ENCODE data around the gene GNAI1.

Gene GNAI1

DNA sequence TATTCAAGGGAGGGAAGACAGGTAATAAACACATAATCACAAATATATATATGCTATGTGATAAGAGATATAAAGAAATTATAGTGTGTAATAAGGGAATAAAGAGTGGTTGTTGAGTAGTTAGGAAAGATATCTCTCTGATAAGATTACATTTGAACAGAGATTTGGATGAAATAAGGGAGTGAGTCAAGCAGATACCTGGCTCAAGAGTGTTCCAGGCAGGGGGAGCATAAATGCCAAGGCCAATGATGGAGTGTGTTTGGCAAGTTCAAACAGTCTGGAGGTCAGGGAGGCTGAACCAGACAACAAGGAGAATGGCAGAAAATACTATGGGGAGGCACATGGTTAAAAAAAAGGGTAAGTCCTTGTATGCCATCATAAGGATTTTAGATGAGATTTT, 4.8 kb upstream of the GNAI1 start:
- no peak for DNase-seq (ENCODE audit: low spot score)
- ChIA-PET POLR2A (ENCODE audit: low non-redundant PET) (no interaction called here), CTCF (no interaction called here)
- no peak overlapping the region for H3K27ac ChIP-seq
- TF ChIP-seq, protein P1, sequence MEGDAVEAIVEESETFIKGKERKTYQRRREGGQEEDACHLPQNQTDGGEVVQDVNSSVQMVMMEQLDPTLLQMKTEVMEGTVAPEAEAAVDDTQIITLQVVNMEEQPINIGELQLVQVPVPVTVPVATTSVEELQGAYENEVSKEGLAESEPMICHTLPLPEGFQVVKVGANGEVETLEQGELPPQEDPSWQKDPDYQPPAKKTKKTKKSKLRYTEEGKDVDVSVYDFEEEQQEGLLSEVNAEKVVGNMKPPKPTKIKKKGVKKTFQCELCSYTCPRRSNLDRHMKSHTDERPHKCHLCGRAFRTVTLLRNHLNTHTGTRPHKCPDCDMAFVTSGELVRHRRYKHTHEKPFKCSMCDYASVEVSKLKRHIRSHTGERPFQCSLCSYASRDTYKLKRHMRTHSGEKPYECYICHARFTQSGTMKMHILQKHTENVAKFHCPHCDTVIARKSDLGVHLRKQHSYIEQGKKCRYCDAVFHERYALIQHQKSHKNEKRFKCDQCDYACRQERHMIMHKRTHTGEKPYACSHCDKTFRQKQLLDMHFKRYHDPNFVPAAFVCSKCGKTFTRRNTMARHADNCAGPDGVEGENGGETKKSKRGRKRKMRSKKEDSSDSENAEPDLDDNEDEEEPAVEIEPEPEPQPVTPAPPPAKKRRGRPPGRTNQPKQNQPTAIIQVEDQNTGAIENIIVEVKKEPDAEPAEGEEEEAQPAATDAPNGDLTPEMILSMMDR (conservative IDR thresholded peaks at IDR 0.05; ENCODE audit: low read depth) = no peak

DNA sequence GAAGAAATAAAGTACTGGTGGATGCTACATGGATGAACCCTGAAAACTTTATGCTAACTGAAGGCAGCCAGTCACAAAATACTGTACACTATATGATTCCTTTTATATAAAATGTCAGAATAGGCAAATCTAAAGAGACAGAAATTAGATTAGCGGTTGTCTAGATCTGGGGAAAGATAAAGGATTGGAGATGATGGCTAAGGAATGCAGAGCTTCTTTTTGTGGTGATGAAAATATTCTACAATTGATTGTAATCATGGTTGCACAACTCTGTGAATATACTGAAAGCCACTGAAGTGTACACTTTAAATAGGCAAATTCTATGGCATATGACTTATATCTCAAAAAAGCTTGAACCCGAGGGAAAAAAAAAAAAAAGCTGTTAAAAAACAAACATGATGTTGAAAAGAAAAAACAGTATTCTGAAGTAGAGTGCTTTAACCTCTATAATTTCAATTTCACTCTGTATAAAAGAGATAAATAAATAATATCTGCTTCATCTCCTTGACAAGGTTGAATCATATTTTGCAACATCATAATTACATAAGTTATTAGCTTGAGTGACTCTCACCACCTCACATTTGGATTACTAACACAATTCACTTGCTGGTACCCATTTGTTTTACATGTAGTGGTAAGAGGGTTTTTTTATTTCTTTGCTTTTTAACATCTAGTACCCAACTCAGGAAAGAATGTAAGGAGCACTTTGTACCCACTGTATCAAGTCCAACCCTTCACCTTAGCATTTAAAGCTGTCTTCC, 2.8 kb upstream of the GNAI1 start:
- POLR2A ChIA-PET (ENCODE audit: low non-redundant PET) = no interaction called here
- TF ChIP-seq, protein P1 (conservative IDR thresholded peaks at IDR 0.05; ENCODE audit: low read depth) = no peak
- no peak for DNase-seq (ENCODE audit: low spot score)
- CTCF ChIA-PET = interaction anchor here (0.5 to 0.7 kb wide), 2 partner anchors 296 to 533 kb away, joined by 3 read pairs; no protein-coding TSS in a partner anchor
- no peak overlapping the region for H3K27ac ChIP-seq

DNA sequence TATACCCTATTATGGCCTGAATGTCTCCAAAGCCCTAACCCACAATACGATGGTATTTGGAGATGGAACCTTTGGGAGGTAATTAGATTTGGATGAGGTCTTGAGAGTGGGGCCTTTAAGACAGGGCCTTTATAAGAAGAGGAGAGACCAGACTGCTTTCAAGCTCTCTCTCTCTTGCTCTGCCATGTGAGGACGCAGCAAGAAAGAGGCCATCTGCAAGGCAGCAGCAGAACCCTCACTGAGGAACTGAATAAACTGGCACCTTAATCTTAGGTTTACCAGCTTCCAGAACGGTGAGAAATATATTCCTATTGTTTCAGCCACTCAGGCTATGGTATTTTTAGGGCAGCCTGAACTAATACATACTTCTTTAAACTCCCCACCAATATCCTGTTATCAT, 2.0 kb upstream of the GNAI1 start:
- CTCF ChIA-PET = interaction anchor here (0.7 kb wide), 1 partner anchor 295 kb away, joined by 3 read pairs; no protein-coding TSS in a partner anchor
- POLR2A ChIA-PET (ENCODE audit: low non-redundant PET) = no interaction called here
- no peak for DNase-seq (ENCODE audit: low spot score)
- no peak overlapping the region for H3K27ac ChIP-seq
- TF ChIP-seq, protein P1 (conservative IDR thresholded peaks at IDR 0.05; ENCODE audit: low read depth) = no peak

DNA sequence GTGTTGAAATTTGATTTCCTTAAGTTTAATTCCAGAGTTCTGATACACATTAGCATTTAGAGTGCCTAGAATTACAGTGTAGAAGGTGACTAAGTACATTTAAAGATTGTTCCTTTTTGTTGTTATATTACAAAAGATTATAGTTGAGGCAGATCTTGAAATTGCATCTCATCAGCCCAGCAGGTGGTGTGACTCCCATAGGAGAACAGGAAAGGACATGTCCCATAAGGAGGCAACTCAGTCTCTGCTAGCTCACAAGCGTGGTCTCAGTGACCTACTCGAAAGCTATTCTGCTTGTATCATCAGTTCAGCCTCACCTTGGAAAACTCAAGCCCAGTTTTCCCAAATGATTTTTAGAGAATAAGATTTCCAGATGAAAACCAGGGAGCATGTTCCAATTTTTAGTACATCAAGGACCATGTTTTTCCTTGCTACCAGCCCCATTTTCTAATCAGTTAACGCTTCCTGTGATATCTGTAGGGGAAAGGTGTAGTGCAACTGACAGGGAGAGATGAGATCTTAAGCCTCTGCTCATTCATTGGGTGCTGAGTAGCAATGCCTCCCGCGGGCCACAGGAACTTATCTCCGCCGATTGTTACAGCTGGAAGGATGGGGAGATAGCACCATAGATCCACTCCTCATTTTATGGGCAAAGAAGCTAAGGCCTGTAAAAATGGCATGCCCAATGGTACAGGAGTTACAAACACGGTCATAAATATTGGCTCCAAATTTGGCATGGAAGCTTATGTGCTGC, 1.1 kb upstream of the GNAI1 start:
- POLR2A ChIA-PET (ENCODE audit: low non-redundant PET) = interaction anchor here (0.7 kb wide), 1 partner anchor 217 kb away, joined by 3 read pairs; no protein-coding TSS in a partner anchor
- DNase-seq (ENCODE audit: low spot score) = peak; percentile 38
- peak overlapping the region; percentile 98 for H3K27ac ChIP-seq
- CTCF ChIA-PET = interaction anchor here (0.6 to 1.2 kb wide), 7 partner anchors 13 to 259 kb away, joined by 3 to 5 read pairs (median 4); no protein-coding TSS in a partner anchor
- TF ChIP-seq, protein P1 (conservative IDR thresholded peaks at IDR 0.05; ENCODE audit: low read depth) = no peak

DNA sequence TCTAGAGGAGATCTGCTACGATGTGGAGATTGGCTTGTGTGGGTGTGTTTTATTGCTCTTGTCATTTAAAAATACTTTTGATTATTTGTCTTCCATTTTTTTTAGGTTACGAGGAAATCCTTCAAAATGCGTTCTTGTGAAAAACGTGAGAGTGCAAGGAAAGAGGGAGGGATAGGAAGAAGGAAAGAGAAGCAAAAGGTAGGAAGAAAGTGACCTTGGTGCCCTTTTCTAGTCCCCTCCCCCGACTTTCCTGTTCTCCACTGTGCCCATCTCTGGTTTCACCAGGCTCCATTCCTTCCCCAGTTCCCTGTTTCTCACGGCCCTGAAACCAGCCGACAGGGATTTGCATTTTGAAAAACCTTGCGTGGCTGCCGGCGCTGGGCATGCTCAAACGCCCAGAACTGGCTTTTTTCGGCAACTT, 506 bp upstream of the GNAI1 start:
- DNase-seq (ENCODE audit: low spot score) = no peak
- POLR2A ChIA-PET (ENCODE audit: low non-redundant PET) = interaction anchor here (0.6 to 0.7 kb wide), 2 partner anchors 217 to 357 kb away, joined by 3 read pairs; no protein-coding TSS in a partner anchor
- TF ChIP-seq, protein P1 (conservative IDR thresholded peaks at IDR 0.05; ENCODE audit: low read depth) = no peak
- peak overlapping the region; percentile 98 for H3K27ac ChIP-seq
- CTCF ChIA-PET = interaction anchor here (0.6 to 1.2 kb wide), 7 partner anchors 12 to 258 kb away, joined by 3 to 5 read pairs (median 4); no protein-coding TSS in a partner anchor
